Testis (tissue), 2 donors: Measurements from ENCODE around the gene RELCH.

Experiments used
- POLR2A ChIP-seq: fragments of 450-650 bp; IDR thresholded peaks from one replicate; pipeline ENCODE4 v1.6.1; 2017; ENCODE audit warnings: antibody characterized with exemption, mild to moderate bottlenecking, moderate library complexity
- TF ChIP-seq, protein P1 (sequence below), 3 experiments: fragments of 450-650 bp in 2 of 3; fragments of 200-600 bp in 1 of 3; sonication (generic) in 1 of 3; IDR thresholded peaks; one replicate each; pipeline ENCODE4 v1.5.1; 2016 to 2019; ENCODE audit warnings: antibody characterized with exemption in 3 of 3, mild to moderate bottlenecking in 2 of 3, moderate library complexity in 1 of 3

DNA sequence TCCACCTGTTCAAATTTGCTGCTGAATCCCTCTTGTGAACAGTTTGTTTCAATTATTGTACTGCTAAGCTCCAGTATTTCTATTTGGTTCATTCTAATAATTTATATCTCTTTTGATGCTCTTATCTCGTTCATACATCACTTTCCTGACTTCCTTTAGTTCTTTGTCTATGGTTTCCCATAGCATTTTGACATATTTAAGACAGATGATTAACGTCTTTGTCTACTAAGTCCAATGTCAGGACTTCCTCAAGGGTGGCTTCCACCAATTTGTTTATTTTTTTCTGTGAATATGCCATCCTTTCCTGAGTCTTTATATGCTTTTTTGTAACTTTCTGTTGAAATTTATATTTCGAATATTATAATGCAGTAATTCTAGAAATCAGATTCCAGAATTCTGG lies 9.8 kb upstream of the RELCH start:
- TF ChIP-seq, protein P1, sequence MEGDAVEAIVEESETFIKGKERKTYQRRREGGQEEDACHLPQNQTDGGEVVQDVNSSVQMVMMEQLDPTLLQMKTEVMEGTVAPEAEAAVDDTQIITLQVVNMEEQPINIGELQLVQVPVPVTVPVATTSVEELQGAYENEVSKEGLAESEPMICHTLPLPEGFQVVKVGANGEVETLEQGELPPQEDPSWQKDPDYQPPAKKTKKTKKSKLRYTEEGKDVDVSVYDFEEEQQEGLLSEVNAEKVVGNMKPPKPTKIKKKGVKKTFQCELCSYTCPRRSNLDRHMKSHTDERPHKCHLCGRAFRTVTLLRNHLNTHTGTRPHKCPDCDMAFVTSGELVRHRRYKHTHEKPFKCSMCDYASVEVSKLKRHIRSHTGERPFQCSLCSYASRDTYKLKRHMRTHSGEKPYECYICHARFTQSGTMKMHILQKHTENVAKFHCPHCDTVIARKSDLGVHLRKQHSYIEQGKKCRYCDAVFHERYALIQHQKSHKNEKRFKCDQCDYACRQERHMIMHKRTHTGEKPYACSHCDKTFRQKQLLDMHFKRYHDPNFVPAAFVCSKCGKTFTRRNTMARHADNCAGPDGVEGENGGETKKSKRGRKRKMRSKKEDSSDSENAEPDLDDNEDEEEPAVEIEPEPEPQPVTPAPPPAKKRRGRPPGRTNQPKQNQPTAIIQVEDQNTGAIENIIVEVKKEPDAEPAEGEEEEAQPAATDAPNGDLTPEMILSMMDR (IDR thresholded peaks at IDR 0.05), result no peak
- no peak for TF ChIP-seq POLR2A
